Spleen (tissue), 11 donors: Measurements from ENCODE around the gene PDCD11. TPM values are rescaled to one million over a fixed set of nuclear protein-coding genes. Genes with fewer than 3 reads are reported as not detected.
A peak's percentile ranks its signal among the peaks of the same experiment; 100 is the strongest.
"Not testable (repeated sequence)": the region's sequence is repeated elsewhere in the genome, so short reads cannot be mapped to it uniquely, and the experiment has no call there.

ENCODE experiments used
- DNase-seq: peaks from one replicate; pipeline ENCODE4 v3.0.0-alpha.2; 2020
- H3K27ac ChIP-seq, 8 donors: fragments of 200-600 bp; sonication (generic) in 7 of 8; 1 replicate in 4 of 8; 2 replicates in 4 of 8; pipeline versions ENCODE4 v1.5.0 to v1.8.0; 2016 to 2021; ENCODE audit warnings: inconsistent platforms in 4 of 8, mild to moderate bottlenecking in 4 of 8, moderate library complexity in 1 of 8
- H3K27me3 ChIP-seq, 7 donors: fragments of 200-600 bp; sonication (generic) in 6 of 7; replicated peaks in 1 of 7; 1 replicate in 4 of 7; 2 replicates in 3 of 7; pipeline versions ENCODE4 v1.5.0 to v1.8.0; 2016 to 2021; ENCODE audit warnings: inconsistent platforms in 3 of 7, mild to moderate bottlenecking in 1 of 7
- H3K36me3 ChIP-seq, 6 donors: fragments of 200-600 bp; sonication (generic) in 5 of 6; 1 replicate in 4 of 6; 2 replicates in 2 of 6; pipeline versions ENCODE4 v1.5.0 to v1.8.0; 2016 to 2021; ENCODE audit warnings: inconsistent platforms in 2 of 6
- H3K4me1 ChIP-seq, 6 donors: fragments of 200-600 bp; sonication (generic) in 5 of 6; 1 replicate in 3 of 6; 2 replicates in 3 of 6; pipeline versions ENCODE4 v1.5.0 to v1.8.0; 2016 to 2021; ENCODE audit warnings: inconsistent platforms in 3 of 6
- H3K4me3 ChIP-seq, 8 donors: fragments of 200-600 bp; sonication (generic) in 7 of 8; 1 replicate in 4 of 8; 2 replicates in 4 of 8; pipeline versions ENCODE4 v1.5.0 to v1.8.0; 2016 to 2021; ENCODE audit warnings: inconsistent platforms in 4 of 8, mild to moderate bottlenecking in 4 of 8, moderate library complexity in 2 of 8
- H3K9me3 ChIP-seq, 8 donors: fragments of 200-600 bp; sonication (generic) in 7 of 8; 1 replicate in 4 of 8; 2 replicates in 4 of 8; pipeline versions ENCODE4 v1.5.0 to v1.8.0; 2016 to 2021; ENCODE audit warnings: inconsistent platforms in 4 of 8
- CTCF ChIP-seq, 11 experiments: fragments of 200-600 bp in 7 of 11; fragments of 450-650 bp in 4 of 11; sonication (generic) in 4 of 11; IDR thresholded peaks in 8 of 11; conservative IDR thresholded peaks in 3 of 11; 1 replicate in 7 of 11; 2 replicates in 4 of 11; pipeline versions ENCODE4 v1.4.0 to v1.8.0; 2016 to 2021; ENCODE audit warnings: antibody characterized with exemption in 11 of 11, inconsistent platforms in 4 of 11, mild to moderate bottlenecking in 1 of 11
- POLR2A ChIP-seq, 3 donors: fragments of 450-650 bp; IDR thresholded peaks; one replicate each; pipeline ENCODE4 v1.5.1; 2017; ENCODE audit warnings: antibody characterized with exemption in 3 of 3, mild to moderate bottlenecking in 1 of 3
- POLR2AphosphoS5 ChIP-seq, 3 donors: sonication (generic); formaldehyde crosslinking; IDR thresholded peaks; one replicate each; pipeline ENCODE4 v1.5.1; 2017; ENCODE audit warnings: antibody characterized with exemption in 3 of 3
- WGBS, 5 donors: extraction: QIAGEN DNeasy Blood & Tissue Kit in 3 of 5; methylation state at CpG; one replicate each; pipeline versions ENCODE4 v1.1.5 to v1.1.7; 2013 to 2018; 5-methylcytosine and 5-hydroxymethylcytosine counted together
- intact Hi-C: fragments of 100-400 bp; cut with DNase I; formaldehyde crosslinking; loops from one replicate; pipeline ENCODE4 v1.15.0; 2023; ENCODE audit warnings: low total_unique reads
- polyA plus RNA-seq, 3 donors: library from polyadenylated mRNA; stranded (reverse); fragments of 200-250 nt; gene quantifications; one replicate each; pipeline ENCODE4 v1.2.1, GENCODE V29; 2013
- total RNA-seq, 7 donors: library from RNA; depleted of rRNA in 3 of 7; stranded (reverse); fragments of >200 nt in 3 of 7; fragmentation: NEBNext Ultra II Directional in 4 of 7; extraction: Animal tissue kit (Norgen Biotek cat#: 25700) in 4 of 7; gene quantifications; one replicate each; pipeline versions ENCODE4 v1.1.0 to v1.2.1, GENCODE V29; 2016 to 2021
- donor health status: healthy with polysubstance abuse.
- donor health status: DM: no; HTN: no; CAD: no; lungs with moderate emphysema.
- donor health status: DM: no; HTN: no; CAD: no.
- donor health status: Bipolar disorder and iron deficiency.
- donor health status: healthy.
- donor health status: DM: no; HTN: no; CAD: no.
- donor health status: DM: yes; HTN: yes; CAD: no.

PDCD11 gene
- total and polyA plus RNA-seq, 10 donors = 13.9 to 41.9 (median 22.7) TPM

DNA sequence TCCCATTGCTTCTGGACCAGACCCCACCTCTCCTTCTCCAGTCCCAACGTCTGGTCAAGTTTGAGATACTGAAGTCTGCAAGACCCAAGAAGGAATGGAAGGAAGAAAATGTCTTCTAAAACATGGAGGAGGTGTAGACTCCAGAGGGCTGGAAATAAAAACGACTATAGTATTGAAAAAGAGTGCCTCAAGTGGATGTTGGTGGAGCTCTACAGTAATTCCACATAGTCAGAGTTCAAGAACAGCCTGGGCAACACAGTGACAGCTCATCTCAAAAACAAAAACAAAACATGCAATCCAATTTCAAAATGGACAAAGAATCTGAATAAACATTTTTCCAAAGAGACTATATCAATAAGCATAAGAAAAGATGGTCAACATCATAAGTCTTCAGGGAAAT, 43.1 kb upstream of the PDCD11 start:
- DNase-seq = no peak
- Histone ChIP-seq H3K27ac (no peak overlapping the region), H3K9me3 (no peaks in the 10 kb centered on the region), H3K27me3 (no peaks in the 10 kb centered on the region), H3K4me3 (no peak overlapping the region), H3K4me1 (peaks cover 5 to 33% (median 24%) of the 10 kb centered on the region in 6 donors), H3K36me3 (peaks cover 0 to 6% (median under 1%) of the 10 kb centered on the region in 6 donors)
- TF ChIP-seq POLR2AphosphoS5 (IDR thresholded peaks at IDR 0.05) (no peak), CTCF (IDR thresholded peaks at IDR 0.05 in 8 of 11, conservative IDR thresholded peaks at IDR 0.05 in 3 of 11) (no peak), POLR2A (IDR thresholded peaks at IDR 0.05) (no peak)
- 41 to 64% (median 61%) methylated on average over 2 of the region's 2 CpGs for WGBS, 5 donors
- intact Hi-C loops = no loop called here

DNA sequence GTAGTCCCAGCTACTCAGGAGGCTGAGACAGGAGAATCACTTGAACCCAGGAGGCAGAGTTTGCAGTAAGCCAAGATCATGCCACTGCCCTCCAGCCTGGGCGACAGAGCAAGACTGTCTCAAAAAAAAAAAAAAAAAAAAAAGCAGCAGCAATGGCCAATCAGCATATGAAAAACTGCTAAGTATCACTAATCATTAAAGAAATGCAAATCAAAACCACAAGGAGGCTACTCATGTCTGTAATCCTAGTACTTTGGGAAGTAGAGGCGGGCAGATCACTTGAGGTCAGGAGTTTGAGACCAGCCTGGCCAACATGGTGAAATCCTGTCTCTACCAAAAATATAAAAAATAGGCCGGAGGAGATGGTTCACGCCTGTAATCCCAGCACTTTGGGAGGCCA, 41.9 kb upstream of the PDCD11 start:
- intact Hi-C loops, H3K9me3 ChIP-seq, H3K27me3 ChIP-seq, H3K4me3 ChIP-seq, H3K27ac ChIP-seq, DNase-seq, H3K36me3 ChIP-seq: not testable (repeated sequence)
- H3K4me1 ChIP-seq = peaks cover 5 to 20% (median 16%) of the 10 kb centered on the region in 6 donors
- WGBS, 5 donors = 87 to 94% (median 91%) methylated on average over 4 of the region's 4 CpGs

GRCh38 chr10:103355906-103356599, 40.4 kb upstream of the PDCD11 start:
- Histone ChIP-seq H3K27me3 (no peaks in the 10 kb centered on the region), H3K4me1 (peaks cover 5 to 8% (median 7%) of the 10 kb centered on the region in 6 donors), H3K36me3 (no peaks in the 10 kb centered on the region), H3K27ac (no peak overlapping the region), H3K4me3 (no peak overlapping the region), H3K9me3 (no peaks in the 10 kb centered on the region)
- intact Hi-C loops = no loop called here
- TF ChIP-seq CTCF (IDR thresholded peaks at IDR 0.05 in 8 of 11, conservative IDR thresholded peaks at IDR 0.05 in 3 of 11) = no peak
- TF ChIP-seq POLR2A (IDR thresholded peaks at IDR 0.05) = no peak
- TF ChIP-seq POLR2AphosphoS5 (IDR thresholded peaks at IDR 0.05) = no peak
- DNase-seq = peak; percentile 12
- 75 to 89% (median 84%) methylated on average over 5 of the region's 5 CpGs for WGBS, 5 donors

DNA sequence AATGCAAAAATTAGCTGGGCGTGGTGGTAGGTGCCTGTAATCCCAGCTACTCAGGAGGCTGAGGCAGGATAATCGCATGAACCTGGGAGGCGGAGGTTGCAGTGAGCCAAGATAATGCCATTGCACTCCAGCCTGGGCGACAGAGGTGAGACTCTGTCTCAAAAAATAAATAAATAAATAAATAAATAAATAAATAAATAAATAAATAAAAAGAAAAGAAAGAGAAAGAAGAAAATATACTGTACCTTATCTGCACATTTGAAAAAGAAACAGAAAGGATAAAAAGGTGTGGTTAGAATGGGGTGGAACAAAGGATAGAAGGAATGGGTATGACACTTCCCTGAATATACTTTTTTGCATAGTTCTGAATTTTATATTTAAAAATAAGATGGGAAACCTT, 36.9 kb upstream of the PDCD11 start:
- WGBS, 5 donors = 94 to 95% (median 94%) methylated on average over 4 of the region's 4 CpGs
- H3K9me3 ChIP-seq, H3K4me1 ChIP-seq, H3K27ac ChIP-seq, H3K4me3 ChIP-seq, H3K27me3 ChIP-seq, intact Hi-C loops, H3K36me3 ChIP-seq, DNase-seq: not testable (repeated sequence)

DNA sequence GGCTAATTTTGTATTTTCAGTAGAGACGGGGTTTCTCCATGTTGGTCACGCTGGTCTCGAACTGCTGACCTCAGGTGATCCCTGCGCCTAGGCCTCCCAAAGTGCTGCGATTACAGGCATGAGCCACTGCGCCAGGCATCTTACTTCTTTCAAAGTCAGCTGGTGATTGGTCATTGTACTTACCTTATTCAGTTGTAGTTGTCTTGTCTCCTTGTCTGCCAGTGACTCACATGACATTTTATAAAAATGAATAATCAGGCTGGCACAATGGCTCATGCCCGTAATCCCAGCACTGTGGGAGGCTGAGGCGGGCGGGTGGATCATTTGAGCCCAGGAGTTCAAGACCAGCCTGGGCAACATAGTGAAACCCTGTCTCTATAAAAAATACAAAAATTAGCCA, 35.6 kb upstream of the PDCD11 start:
- H3K9me3 ChIP-seq, H3K27ac ChIP-seq, intact Hi-C loops, H3K27me3 ChIP-seq, H3K36me3 ChIP-seq, H3K4me3 ChIP-seq, H3K4me1 ChIP-seq: not testable (repeated sequence)
- DNase-seq = peak; percentile 28
- WGBS, 5 donors = 92 to 98% (median 95%) methylated on average over 9 of the region's 9 CpGs

- H3K9me3 ChIP-seq = no peaks in the 10 kb centered on the region
- WGBS, 5 donors = 45 to 64% (median 60%) methylated on average over 10 of the region's 10 CpGs
- H3K36me3 ChIP-seq = no peaks in the 10 kb centered on the region
- H3K4me1 ChIP-seq = peaks cover 9 to 39% (median 17%) of the 10 kb centered on the region in 6 donors
- intact Hi-C loops = no loop called here
- no peaks in the 10 kb centered on the region for H3K27me3 ChIP-seq
- TF ChIP-seq CTCF (IDR thresholded peaks at IDR 0.05 in 8 of 11, conservative IDR thresholded peaks at IDR 0.05 in 3 of 11) (no peak), POLR2A (IDR thresholded peaks at IDR 0.05) (no peak), POLR2AphosphoS5 (IDR thresholded peaks at IDR 0.05) (no peak)
- peak overlapping the region; percentile 86 to 95 (median 94) for H3K27ac ChIP-seq
- DNase-seq = no peak
- H3K4me3 ChIP-seq = peak overlapping the region; percentile 87 to 100 (median 100)
Measured at GRCh38 chr10:103367379-103367781, 29.0 kb upstream of the PDCD11 start.
